Fibroblast of lung (primary cell): ENCODE data around the gene ECSIT.
"Not testable (repeated sequence)": the region's sequence is repeated elsewhere in the genome, so short reads cannot be mapped to it uniquely, and the experiment has no call there.

Experiments used
- CTCF ChIP-seq, 2 donors: IDR thresholded peaks in 1 of 2; conservative IDR thresholded peaks in 1 of 2; 1 replicate in 1 of 2; 2 replicates in 1 of 2; pipeline ENCODE4 v1.5.1; 2011 to 2012; ENCODE audit warnings: low read length in 2 of 2, control low read depth in 1 of 2, inconsistent platforms in 1 of 2, low read depth in 1 of 2, mild to moderate bottlenecking in 1 of 2
- EZH2 ChIP-seq: IDR thresholded peaks from 2 replicates; pipeline ENCODE4 v1.5.1; 2012; ENCODE audit warnings: low read length, control low read depth, mild to moderate bottlenecking; ENCODE audit errors: missing control alignments

- not testable (repeated sequence) for TF ChIP-seq CTCF (conservative IDR thresholded peaks at IDR 0.05 in 1 of 2, IDR thresholded peaks at IDR 0.05 in 1 of 2; ENCODE audit: low read depth in 1 of 2, low read length in 2 of 2); EZH2
Observed at GRCh38 chr19:11564082-11564807, 35.3 kb upstream of the ECSIT start.
